Activated CD8-positive, alpha-beta T cell treated with anti-CD3 and anti-CD28 coated beads, Interleukin-2, amount 10 ng/mL, durations not matched to agents 7 days and 5 days (primary cell): Measurements from ENCODE around the gene LTB4R. TPM values are rescaled to one million over a fixed set of nuclear protein-coding genes. Genes with fewer than 3 reads are reported as not detected.
"Not testable (repeated sequence)": the region's sequence is repeated elsewhere in the genome, so short reads cannot be mapped to it uniquely, and the experiment has no call there.

Experiments
- ATAC-seq: fragments of 150-1000 bp; cut with Tn5 transposase; one replicate; pipeline ENCODE4 v1.10.0; 2021; ENCODE audit warnings: moderate library complexity
- CTCF ChIA-PET: fragments of 350-600 bp; sonication (Branson Sonifier 250); formaldehyde crosslinking; loops from one replicate; lab custom pipeline; 2021; ENCODE audit warnings: antibody characterized with exemption; lab: Charles Lee
- POLR2A ChIA-PET: fragments of 350-600 bp; sonication (Branson Sonifier 250); formaldehyde crosslinking; loops from one replicate; lab custom pipeline; 2021; ENCODE audit warnings: antibody characterized with exemption; lab: Charles Lee
- DNase-seq: peaks from one replicate; pipeline ENCODE4 v3.0.0-alpha.2; 2020
- H3K27ac Mint-ChIP-seq: one replicate; pipeline ENCODE4 v1.8.0; 2021; ENCODE audit warnings: mild to moderate bottlenecking, mixed read lengths
- H3K27me3 Mint-ChIP-seq: one replicate; pipeline ENCODE4 v1.8.0; 2021; ENCODE audit warnings: low read depth, mixed read lengths
- H3K36me3 Mint-ChIP-seq: one replicate; pipeline ENCODE4 v1.8.0; 2021; ENCODE audit warnings: low read depth, mixed read lengths
- H3K4me1 Mint-ChIP-seq: one replicate; pipeline ENCODE4 v1.8.0; 2021; ENCODE audit warnings: low read depth, mixed read lengths
- H3K4me3 Mint-ChIP-seq: one replicate; pipeline ENCODE4 v1.8.0; 2021; ENCODE audit warnings: mild to moderate bottlenecking, mixed read lengths
- H3K9me3 Mint-ChIP-seq: one replicate; pipeline ENCODE4 v1.8.0; 2022; ENCODE audit warnings: mixed read lengths; ENCODE audit not compliant: insufficient read depth
- total RNA-seq, 2 experiments: library from RNA; stranded (reverse); gene quantifications; one replicate each; pipeline ENCODE4 v1.2.3, GENCODE V29; 2021

LTB4R gene
- total RNA-seq, 2 experiments from 2014 or later: 26.9 to 28.0 TPM

- POLR2A ChIA-PET: interaction anchor here (0.9 kb wide), 1 partner anchor 88 kb away, joined by 3 read pairs; no protein-coding TSS in a partner anchor
- H3K27me3 Mint-ChIP-seq: peaks cover 36% of the 10 kb centered on the region
Measured at GRCh38 chr14:24343795-24344660, 32.7 kb downstream of the LTB4R start.

GRCh38 chr14:24347134-24347533 is 35.8 kb downstream of the LTB4R start:
- H3K4me3 Mint-ChIP-seq: no peak overlapping the region
- H3K27ac Mint-ChIP-seq: no peak overlapping the region
- no peak for ATAC-seq
- H3K36me3 Mint-ChIP-seq: no peaks in the 10 kb centered on the region
- ChIA-PET POLR2A (interaction anchor here (1.1 kb wide), 1 partner anchor 83 kb away, joined by 3 read pairs; no protein-coding TSS in a partner anchor), CTCF (interaction anchor here (1.4 to 4.4 kb wide), 4 partner anchors 13 to 90 kb away, joined by 6 to 42 read pairs (median 10); partner anchors contain the start of gene ADCY4)
- peaks cover 49% of the 10 kb centered on the region for H3K27me3 Mint-ChIP-seq
- H3K9me3 Mint-ChIP-seq: no peaks in the 10 kb centered on the region
- DNase-seq: no peak
- H3K4me1 Mint-ChIP-seq: no peaks in the 10 kb centered on the region

More at GRCh38 chr14:24343795-24344660, 32.7 kb downstream of the LTB4R start:
- Mint-ChIP-seq H3K4me1 (peaks cover 9% of the 10 kb centered on the region), H3K27ac (no peak overlapping the region), H3K36me3 (no peaks in the 10 kb centered on the region), H3K4me3 (no peak overlapping the region), H3K9me3 (no peaks in the 10 kb centered on the region)
- ATAC-seq: no peak
- CTCF ChIA-PET: interaction anchor here (0.8 to 4.4 kb wide), 4 partner anchors 10 to 87 kb away, joined by 3 to 42 read pairs (median 6); partner anchors contain the start of gene ADCY4
- no peak for DNase-seq

- no peak for DNase-seq
- Mint-ChIP-seq H3K36me3 (no peaks in the 10 kb centered on the region), H3K4me1 (no peaks in the 10 kb centered on the region), H3K27me3 (peaks cover 48% of the 10 kb centered on the region), H3K4me3 (no peak overlapping the region), H3K27ac (no peak overlapping the region), H3K9me3 (no peaks in the 10 kb centered on the region)
- ATAC-seq: no peak
- ChIA-PET POLR2A (interaction anchor here (0.6 to 1.0 kb wide), 2 partner anchors 82 to 693 kb away, joined by 3 to 4 read pairs; partner anchors contain the start of genes CBLN3 and KHNYN), CTCF (interaction anchor here (0.8 to 4.4 kb wide), 5 partner anchors 14 to 89 kb away, joined by 3 to 42 read pairs (median 6); partner anchors contain the start of genes ADCY4 and CIDEB)
Measured at GRCh38 chr14:24348186-24348585, 36.9 kb downstream of the LTB4R start.

- CTCF ChIA-PET: interaction anchor here (0.7 to 1.6 kb wide), 3 partner anchors 16 to 82 kb away, joined by 3 to 6 read pairs (median 4); no protein-coding TSS in a partner anchor
- Mint-ChIP-seq H3K36me3 (no peaks in the 10 kb centered on the region), H3K9me3 (no peaks in the 10 kb centered on the region), H3K27ac (no peak overlapping the region), H3K27me3 (peaks cover 47% of the 10 kb centered on the region), H3K4me1 (no peaks in the 10 kb centered on the region), H3K4me3 (no peak overlapping the region)
- no peak for ATAC-seq
- POLR2A ChIA-PET: no interaction called here
- DNase-seq: no peak
Measured at GRCh38 chr14:24349742-24350141, 38.4 kb downstream of the LTB4R start.

GRCh38 chr14:24351517-24351916 is 40.2 kb downstream of the LTB4R start:
- CTCF ChIA-PET: interaction anchor here (1.3 to 2.5 kb wide), 3 partner anchors 10 to 80 kb away, joined by 3 to 7 read pairs (median 6); no protein-coding TSS in a partner anchor
- Mint-ChIP-seq H3K9me3 (no peaks in the 10 kb centered on the region), H3K27me3 (peaks cover 41% of the 10 kb centered on the region), H3K4me1 (no peaks in the 10 kb centered on the region), H3K4me3 (no peak overlapping the region), H3K27ac (no peak overlapping the region), H3K36me3 (no peaks in the 10 kb centered on the region)
- ATAC-seq (no peak), DNase-seq (no peak)
- POLR2A ChIA-PET: no interaction called here

- H3K27ac Mint-ChIP-seq: no peak overlapping the region
- H3K36me3 Mint-ChIP-seq: no peaks in the 10 kb centered on the region
- ChIA-PET CTCF (interaction anchor here (2.5 kb wide), 1 partner anchor 20 kb away, joined by 7 read pairs; no protein-coding TSS in a partner anchor), POLR2A (no interaction called here)
- no peaks in the 10 kb centered on the region for H3K4me1 Mint-ChIP-seq
- H3K27me3 Mint-ChIP-seq: peaks cover 31% of the 10 kb centered on the region
- no peak for ATAC-seq
- DNase-seq: no peak
- H3K9me3 Mint-ChIP-seq: no peaks in the 10 kb centered on the region
- no peak overlapping the region for H3K4me3 Mint-ChIP-seq
Measured at GRCh38 chr14:24353559-24354481, 42.5 kb downstream of the LTB4R start.

- H3K27ac Mint-ChIP-seq, ATAC-seq, H3K36me3 Mint-ChIP-seq, DNase-seq, H3K9me3 Mint-ChIP-seq, H3K4me3 Mint-ChIP-seq, H3K4me1 Mint-ChIP-seq, CTCF ChIA-PET, POLR2A ChIA-PET: not testable (repeated sequence)
- peaks cover 30% of the 10 kb centered on the region for H3K27me3 Mint-ChIP-seq
Measured at GRCh38 chr14:24354482-24354825, 43.2 kb downstream of the LTB4R start.

GRCh38 chr14:24355009-24355408 is 43.7 kb downstream of the LTB4R start:
- no peaks in the 10 kb centered on the region for H3K4me1 Mint-ChIP-seq
- no peak for DNase-seq
- H3K4me3 Mint-ChIP-seq: no peak overlapping the region
- ChIA-PET CTCF (no interaction called here), POLR2A (no interaction called here)
- no peaks in the 10 kb centered on the region for H3K9me3 Mint-ChIP-seq
- ATAC-seq: no peak
- peaks cover 29% of the 10 kb centered on the region for H3K27me3 Mint-ChIP-seq
- H3K27ac Mint-ChIP-seq: no peak overlapping the region
- no peaks in the 10 kb centered on the region for H3K36me3 Mint-ChIP-seq

- no peaks in the 10 kb centered on the region for H3K36me3 Mint-ChIP-seq
- no peak for ATAC-seq
Measured at GRCh38 chr14:24356208-24356607, 44.9 kb downstream of the LTB4R start.

GRCh38 chr14:24360281-24360680 is 49.0 kb downstream of the LTB4R start:
- POLR2A ChIA-PET: no interaction called here
- no peak for ATAC-seq
- H3K4me1 Mint-ChIP-seq: peaks cover 4% of the 10 kb centered on the region
- H3K9me3 Mint-ChIP-seq: no peaks in the 10 kb centered on the region
- H3K27me3 Mint-ChIP-seq: peaks cover 26% of the 10 kb centered on the region
- no peak for DNase-seq
- no peaks in the 10 kb centered on the region for H3K36me3 Mint-ChIP-seq
- no peak overlapping the region for H3K27ac Mint-ChIP-seq
- CTCF ChIA-PET: interaction anchor here (6.7 kb wide), 1 partner anchor 27 kb away, joined by 35 read pairs; no protein-coding TSS in a partner anchor
- no peak overlapping the region for H3K4me3 Mint-ChIP-seq

More at GRCh38 chr14:24356208-24356607, 44.9 kb downstream of the LTB4R start:
- Mint-ChIP-seq H3K4me3 (no peak overlapping the region), H3K9me3 (no peaks in the 10 kb centered on the region), H3K27me3 (peaks cover 28% of the 10 kb centered on the region), H3K27ac (no peak overlapping the region), H3K4me1 (no peaks in the 10 kb centered on the region)
- CTCF ChIA-PET: interaction anchor here (1.9 kb wide), 1 partner anchor 9 kb away, joined by 6 read pairs; no protein-coding TSS in a partner anchor
- POLR2A ChIA-PET: interaction anchor here (0.8 kb wide), 1 partner anchor 16 kb away, joined by 3 read pairs; the partner anchor contains the start of gene RIPK3
- DNase-seq: no peak

- peaks cover 37% of the 10 kb centered on the region for H3K27me3 Mint-ChIP-seq
- no peak overlapping the region for H3K4me3 Mint-ChIP-seq
- DNase-seq (no peak), ATAC-seq (no peak)
- H3K27ac Mint-ChIP-seq: no peak overlapping the region
- H3K9me3 Mint-ChIP-seq: no peaks in the 10 kb centered on the region
- CTCF ChIA-PET: interaction anchor here (1.5 to 6.7 kb wide), 5 partner anchors 10 to 70 kb away, joined by 3 to 35 read pairs (median 4); no protein-coding TSS in a partner anchor
- H3K36me3 Mint-ChIP-seq: no peaks in the 10 kb centered on the region
- POLR2A ChIA-PET: interaction anchor here (0.7 kb wide), 1 partner anchor 69 kb away, joined by 3 read pairs; the partner anchor contains the start of gene KHNYN
- peaks cover 13% of the 10 kb centered on the region for H3K4me1 Mint-ChIP-seq
Measured at GRCh38 chr14:24361326-24361725, 50.0 kb downstream of the LTB4R start.
